SK-N-SH treated with all-trans-retinoic acid at 6 μM for 48 hours (cell line): ENCODE results near the gene ACTG2.

Source experiments
- ARNTL ChIP-seq: fragments of 450-650 bp; formaldehyde crosslinking; IDR thresholded peaks from 2 replicates; pipeline ENCODE4 v1.5.0; 2020; ENCODE audit warnings: low read depth, mild to moderate bottlenecking, moderate library complexity, borderline replicate concordance
- CSDC2 ChIP-seq: fragments of 250-450 bp; sonication (Bioruptor Pico); IDR thresholded peaks from 2 replicates; pipeline ENCODE4 v1.5.0; 2020; ENCODE audit warnings: mild to moderate bottlenecking, moderate library complexity
- CSRNP3 ChIP-seq: fragments of 250-450 bp; sonication (Bioruptor Pico); IDR thresholded peaks from 2 replicates; pipeline ENCODE4 v1.5.1; 2021; ENCODE audit warnings: mild to moderate bottlenecking, moderate library complexity
- ISL1 ChIP-seq: fragments of 250-450 bp; sonication (Bioruptor Pico); IDR thresholded peaks from 2 replicates; pipeline ENCODE4 v2.1.2; 2022; ENCODE audit warnings: mild to moderate bottlenecking, moderate library complexity
- POU6F1 ChIP-seq: fragments of 250-450 bp; sonication (Bioruptor Pico); IDR thresholded peaks from 2 replicates; pipeline ENCODE4 v1.8.0; 2021; ENCODE audit warnings: low read depth, mild to moderate bottlenecking, moderate library complexity, borderline replicate concordance
- SNAI2 ChIP-seq: fragments of 250-450 bp; sonication (Bioruptor Pico); IDR thresholded peaks from 2 replicates; pipeline ENCODE4 v1.5.0; 2020; ENCODE audit warnings: mild to moderate bottlenecking, moderate library complexity
- TCF4 ChIP-seq: fragments of 250-450 bp; sonication (Bioruptor Pico); IDR thresholded peaks from 2 replicates; pipeline ENCODE4 v1.8.0; 2021; ENCODE audit warnings: mild to moderate bottlenecking, moderate library complexity, borderline replicate concordance
- ZFP3 ChIP-seq: fragments of 250-450 bp; sonication (Bioruptor Pico); IDR thresholded peaks from 2 replicates; pipeline ENCODE4 v1.5.0; 2020; ENCODE audit warnings: mild to moderate bottlenecking, moderate library complexity
- ZFP30 ChIP-seq: fragments of 450-650 bp; formaldehyde crosslinking; IDR thresholded peaks from 2 replicates; pipeline ENCODE4 v1.5.0; 2022; ENCODE audit warnings: mild to moderate bottlenecking, moderate library complexity
- ZNF565 ChIP-seq: fragments of 450-650 bp; formaldehyde crosslinking; conservative IDR thresholded peaks from 2 replicates; pipeline ENCODE4 v1.5.0; 2020; ENCODE audit warnings: low read depth, mild to moderate bottlenecking, moderate library complexity
- ZNF70 ChIP-seq: fragments of 450-650 bp; formaldehyde crosslinking; IDR thresholded peaks from 2 replicates; pipeline ENCODE4 v1.5.0; 2020; ENCODE audit warnings: mild to moderate bottlenecking, moderate library complexity
- ZNF8 ChIP-seq: fragments of 450-650 bp; formaldehyde crosslinking; IDR thresholded peaks from 2 replicates; pipeline ENCODE4 v1.5.0; 2020; ENCODE audit warnings: mild to moderate bottlenecking, moderate library complexity
- TF ChIP-seq, protein P1 (sequence below): fragments of 250-450 bp; sonication (Bioruptor Pico); IDR thresholded peaks from 2 replicates; pipeline ENCODE4 v1.5.0; 2020; ENCODE audit warnings: mild to moderate bottlenecking, moderate library complexity
- TF ChIP-seq, protein P2 (sequence below): fragments of 250-450 bp; sonication (Bioruptor Pico); IDR thresholded peaks from 2 replicates; pipeline ENCODE4 v1.5.1; 2020; ENCODE audit warnings: low read depth, mild to moderate bottlenecking, moderate library complexity

DNA sequence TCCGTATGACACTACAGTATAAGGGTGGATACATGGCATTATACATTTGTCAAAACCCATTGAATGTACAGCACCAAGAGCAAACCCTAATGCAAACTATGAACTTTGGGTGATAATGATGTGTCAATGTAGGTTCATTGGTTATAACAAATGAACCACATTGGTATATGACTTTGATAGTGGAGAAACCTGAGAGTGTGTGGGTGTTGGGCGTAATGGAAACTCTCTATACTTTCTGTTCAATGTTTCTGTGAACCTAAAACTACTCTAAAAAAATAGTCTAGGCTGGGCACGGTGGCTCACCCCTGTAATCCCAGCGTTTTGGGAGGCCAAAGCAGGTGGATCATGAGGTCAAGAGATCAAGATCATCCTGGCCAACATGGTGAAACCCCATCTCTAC, 6.5 kb upstream of the ACTG2 start:
- no peak for TF ChIP-seq ZFP3 (CRISPR knock-in tag)
- TF ChIP-seq TCF4 (CRISPR knock-in tag), result no peak
- TF ChIP-seq ZNF70 (CRISPR knock-in tag), result no peak
- no peak for TF ChIP-seq CSDC2 (CRISPR knock-in tag)
- no peak for TF ChIP-seq SNAI2
- no peak for TF ChIP-seq POU6F1
- no peak for TF ChIP-seq ZFP30
- TF ChIP-seq ZNF8, result no peak
- no peak for TF ChIP-seq ARNTL (CRISPR knock-in tag)
- no peak for TF ChIP-seq ZNF565 (CRISPR knock-in tag)
- TF ChIP-seq, protein P1, sequence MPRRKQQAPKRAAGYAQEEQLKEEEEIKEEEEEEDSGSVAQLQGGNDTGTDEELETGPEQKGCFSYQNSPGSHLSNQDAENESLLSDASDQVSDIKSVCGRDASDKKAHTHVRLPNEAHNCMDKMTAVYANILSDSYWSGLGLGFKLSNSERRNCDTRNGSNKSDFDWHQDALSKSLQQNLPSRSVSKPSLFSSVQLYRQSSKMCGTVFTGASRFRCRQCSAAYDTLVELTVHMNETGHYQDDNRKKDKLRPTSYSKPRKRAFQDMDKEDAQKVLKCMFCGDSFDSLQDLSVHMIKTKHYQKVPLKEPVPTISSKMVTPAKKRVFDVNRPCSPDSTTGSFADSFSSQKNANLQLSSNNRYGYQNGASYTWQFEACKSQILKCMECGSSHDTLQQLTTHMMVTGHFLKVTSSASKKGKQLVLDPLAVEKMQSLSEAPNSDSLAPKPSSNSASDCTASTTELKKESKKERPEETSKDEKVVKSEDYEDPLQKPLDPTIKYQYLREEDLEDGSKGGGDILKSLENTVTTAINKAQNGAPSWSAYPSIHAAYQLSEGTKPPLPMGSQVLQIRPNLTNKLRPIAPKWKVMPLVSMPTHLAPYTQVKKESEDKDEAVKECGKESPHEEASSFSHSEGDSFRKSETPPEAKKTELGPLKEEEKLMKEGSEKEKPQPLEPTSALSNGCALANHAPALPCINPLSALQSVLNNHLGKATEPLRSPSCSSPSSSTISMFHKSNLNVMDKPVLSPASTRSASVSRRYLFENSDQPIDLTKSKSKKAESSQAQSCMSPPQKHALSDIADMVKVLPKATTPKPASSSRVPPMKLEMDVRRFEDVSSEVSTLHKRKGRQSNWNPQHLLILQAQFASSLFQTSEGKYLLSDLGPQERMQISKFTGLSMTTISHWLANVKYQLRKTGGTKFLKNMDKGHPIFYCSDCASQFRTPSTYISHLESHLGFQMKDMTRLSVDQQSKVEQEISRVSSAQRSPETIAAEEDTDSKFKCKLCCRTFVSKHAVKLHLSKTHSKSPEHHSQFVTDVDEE, result no peak
- TF ChIP-seq CSRNP3 (CRISPR knock-in tag), result no peak
- TF ChIP-seq ISL1, result no peak
- TF ChIP-seq, protein P2, sequence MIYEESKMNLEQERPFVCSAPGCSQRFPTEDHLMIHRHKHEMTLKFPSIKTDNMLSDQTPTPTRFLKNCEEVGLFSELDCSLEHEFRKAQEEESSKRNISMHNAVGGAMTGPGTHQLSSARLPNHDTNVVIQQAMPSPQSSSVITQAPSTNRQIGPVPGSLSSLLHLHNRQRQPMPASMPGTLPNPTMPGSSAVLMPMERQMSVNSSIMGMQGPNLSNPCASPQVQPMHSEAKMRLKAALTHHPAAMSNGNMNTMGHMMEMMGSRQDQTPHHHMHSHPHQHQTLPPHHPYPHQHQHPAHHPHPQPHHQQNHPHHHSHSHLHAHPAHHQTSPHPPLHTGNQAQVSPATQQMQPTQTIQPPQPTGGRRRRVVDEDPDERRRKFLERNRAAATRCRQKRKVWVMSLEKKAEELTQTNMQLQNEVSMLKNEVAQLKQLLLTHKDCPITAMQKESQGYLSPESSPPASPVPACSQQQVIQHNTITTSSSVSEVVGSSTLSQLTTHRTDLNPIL, result no peak
